Ovary (tissue), 3 donors: Measurements from ENCODE around the gene DRD4.

Experiments used
- EP300 ChIP-seq: sonication (generic); formaldehyde crosslinking; IDR thresholded peaks from one replicate; pipeline ENCODE4 v1.6.1; 2017; ENCODE audit warnings: antibody characterized with exemption
- POLR2A ChIP-seq: fragments of 450-650 bp; IDR thresholded peaks from one replicate; pipeline ENCODE4 v1.6.1; 2017; ENCODE audit warnings: antibody characterized with exemption, mild to moderate bottlenecking, moderate library complexity
- TF ChIP-seq, protein P1 (sequence below), 3 donors: fragments of 450-650 bp in 2 of 3; fragments of 200-600 bp in 1 of 3; IDR thresholded peaks; one replicate each; pipeline versions ENCODE4 v1.5.1 to v1.8.0; 2016 to 2022; ENCODE audit warnings: antibody characterized with exemption in 3 of 3, mild to moderate bottlenecking in 1 of 3
- donor health status: DM: no; HTN: no; CAD: no.

DNA sequence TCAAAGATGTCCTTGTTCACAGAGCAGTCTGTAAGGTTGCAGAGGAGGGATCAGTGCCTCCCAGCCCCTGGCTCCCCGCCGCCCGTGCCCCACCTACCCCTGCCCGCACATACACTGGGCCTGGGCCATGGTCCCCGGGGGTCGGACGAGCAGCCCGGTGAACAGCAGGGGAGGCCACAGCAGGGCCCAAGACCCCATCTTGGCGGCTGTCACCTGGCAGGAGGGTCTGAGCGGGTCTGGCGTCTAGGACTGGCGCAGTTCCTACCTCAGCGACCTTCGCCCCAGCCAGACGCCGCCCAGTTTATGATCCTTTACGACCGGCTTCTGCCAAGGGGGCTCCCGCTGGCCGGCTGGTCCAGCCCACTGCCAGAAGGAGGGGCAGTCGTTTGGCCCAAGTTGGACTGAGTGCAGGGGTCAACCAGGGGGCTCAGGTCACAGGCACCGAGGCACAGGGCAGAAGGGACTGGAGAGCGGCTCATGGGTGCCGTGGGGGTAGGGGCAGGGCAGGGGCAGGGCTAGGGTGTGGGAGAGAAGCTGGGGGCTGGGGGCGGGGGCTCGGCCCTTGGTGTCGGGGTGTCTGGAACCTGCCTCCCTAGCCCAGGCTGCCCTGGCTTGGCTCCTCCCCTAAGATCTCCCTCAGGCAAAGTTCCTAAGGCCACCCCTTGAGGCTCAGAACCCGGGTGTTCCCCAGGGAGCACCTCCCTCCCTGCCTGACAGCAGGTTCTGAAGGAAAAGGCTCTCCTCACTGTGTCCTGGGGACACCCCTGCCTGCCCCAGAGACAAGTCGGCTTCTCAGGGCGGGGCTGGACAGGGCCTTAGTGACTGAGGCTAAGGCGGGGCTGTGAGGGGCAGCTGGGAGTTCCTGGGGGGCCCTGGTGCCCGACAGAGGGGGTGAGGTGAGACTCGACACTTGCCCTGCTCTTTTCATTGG is 12.1 kb upstream of the DRD4 start, which contains the start of gene CDHR5:
- TF ChIP-seq, protein P1, sequence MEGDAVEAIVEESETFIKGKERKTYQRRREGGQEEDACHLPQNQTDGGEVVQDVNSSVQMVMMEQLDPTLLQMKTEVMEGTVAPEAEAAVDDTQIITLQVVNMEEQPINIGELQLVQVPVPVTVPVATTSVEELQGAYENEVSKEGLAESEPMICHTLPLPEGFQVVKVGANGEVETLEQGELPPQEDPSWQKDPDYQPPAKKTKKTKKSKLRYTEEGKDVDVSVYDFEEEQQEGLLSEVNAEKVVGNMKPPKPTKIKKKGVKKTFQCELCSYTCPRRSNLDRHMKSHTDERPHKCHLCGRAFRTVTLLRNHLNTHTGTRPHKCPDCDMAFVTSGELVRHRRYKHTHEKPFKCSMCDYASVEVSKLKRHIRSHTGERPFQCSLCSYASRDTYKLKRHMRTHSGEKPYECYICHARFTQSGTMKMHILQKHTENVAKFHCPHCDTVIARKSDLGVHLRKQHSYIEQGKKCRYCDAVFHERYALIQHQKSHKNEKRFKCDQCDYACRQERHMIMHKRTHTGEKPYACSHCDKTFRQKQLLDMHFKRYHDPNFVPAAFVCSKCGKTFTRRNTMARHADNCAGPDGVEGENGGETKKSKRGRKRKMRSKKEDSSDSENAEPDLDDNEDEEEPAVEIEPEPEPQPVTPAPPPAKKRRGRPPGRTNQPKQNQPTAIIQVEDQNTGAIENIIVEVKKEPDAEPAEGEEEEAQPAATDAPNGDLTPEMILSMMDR (IDR thresholded peaks at IDR 0.05): no peak
- no peak for TF ChIP-seq POLR2A
- TF ChIP-seq EP300: no peak
